Thymus (tissue), 11 donors: Measurements from ENCODE around the gene FBXO42. TPM values are rescaled to one million over a fixed set of nuclear protein-coding genes. Genes with fewer than 3 reads are reported as not detected.

ENCODE experiments used
- DNase-seq, 9 donors: peaks; one replicate each; pipeline ENCODE4 v3.0.0-alpha.2; 2013; ENCODE audit warnings: low spot score in 9 of 9, low read depth in 6 of 9, missing footprints in 1 of 9
- H3K27ac ChIP-seq, 2 donors: one replicate each; pipeline ENCODE4 v1.5.1; 2013; ENCODE audit warnings: control low read depth in 1 of 2, low read depth in 1 of 2, low read length in 1 of 2, mild to moderate bottlenecking in 1 of 2, moderate library complexity in 1 of 2
- H3K27me3 ChIP-seq, 2 donors: one replicate each; pipeline ENCODE4 v1.5.1; 2013; ENCODE audit warnings: low read length in 1 of 2; ENCODE audit not compliant: control insufficient read depth in 2 of 2, insufficient read depth in 1 of 2
- H3K36me3 ChIP-seq, 2 donors: one replicate each; pipeline ENCODE4 v1.5.1; 2013; ENCODE audit warnings: low read length in 1 of 2, mild to moderate bottlenecking in 1 of 2, moderate library complexity in 1 of 2; ENCODE audit not compliant: control insufficient read depth in 2 of 2, insufficient read depth in 2 of 2
- H3K4me1 ChIP-seq, 2 donors: one replicate each; pipeline ENCODE4 v1.5.1; 2013; ENCODE audit warnings: low read length in 2 of 2; ENCODE audit not compliant: control insufficient read depth in 2 of 2, insufficient read depth in 2 of 2
- H3K4me3 ChIP-seq, 2 donors: one replicate each; pipeline ENCODE4 v1.5.1; 2013; ENCODE audit warnings: low read length in 2 of 2, control low read depth in 1 of 2, mild to moderate bottlenecking in 1 of 2
- H3K9me3 ChIP-seq, 2 donors: one replicate each; pipeline ENCODE4 v1.5.1; 2013; ENCODE audit warnings: low read length in 1 of 2, mild to moderate bottlenecking in 1 of 2; ENCODE audit not compliant: control insufficient read depth in 2 of 2, insufficient read depth in 1 of 2
- WGBS: extraction: QIAGEN DNeasy Blood & Tissue Kit; methylation state at CpG from one replicate; pipeline ENCODE4 v1.1.7; 2013; 5-methylcytosine and 5-hydroxymethylcytosine counted together
- polyA plus RNA-seq: library from polyadenylated mRNA; stranded (reverse); fragments of 200-250 nt; gene quantifications from one replicate; pipeline ENCODE4 v1.2.3, GENCODE V29; 2013
- total RNA-seq: library from RNA; stranded (reverse); fragments of 120-200 nt; gene quantifications from one replicate; pipeline ENCODE4 v1.2.4, GENCODE V29; 2013
- donor health status: healthy.

The FBXO42 gene
- total and polyA plus RNA-seq, 2 donors: 12.4 to 20.8 TPM

DNA sequence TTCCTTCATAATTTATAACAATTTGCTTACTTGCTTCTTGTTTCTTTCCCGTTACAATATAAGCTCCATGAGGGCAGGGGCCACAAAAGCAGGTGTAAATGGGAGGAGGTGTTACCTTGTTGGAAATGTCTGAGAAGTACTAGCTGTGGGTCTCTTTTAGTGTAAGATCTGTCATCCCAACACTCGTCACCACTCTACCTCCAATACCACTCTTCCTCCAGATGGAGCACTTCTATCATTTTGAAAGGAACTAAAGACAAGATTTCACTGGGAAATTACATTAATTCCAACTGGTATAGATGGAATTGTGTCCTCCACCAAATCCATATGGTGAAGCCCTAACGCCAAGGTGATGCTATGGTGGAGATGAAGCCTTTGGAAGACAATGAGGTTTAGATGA lies 62.3 kb downstream of the FBXO42 start:
- no peak overlapping the region for H3K27ac ChIP-seq
- H3K4me3 ChIP-seq: no peak overlapping the region
- DNase-seq: no peak
- 98% methylated on average over 3 of the region's 3 CpGs for WGBS
- peaks cover 31 to 55% of the 10 kb centered on the region in 2 donors for H3K36me3 ChIP-seq
- no peaks in the 10 kb centered on the region for H3K27me3 ChIP-seq
- peaks cover 0 to 2% of the 10 kb centered on the region in 2 donors for H3K4me1 ChIP-seq
- no peaks in the 10 kb centered on the region for H3K9me3 ChIP-seq

DNA sequence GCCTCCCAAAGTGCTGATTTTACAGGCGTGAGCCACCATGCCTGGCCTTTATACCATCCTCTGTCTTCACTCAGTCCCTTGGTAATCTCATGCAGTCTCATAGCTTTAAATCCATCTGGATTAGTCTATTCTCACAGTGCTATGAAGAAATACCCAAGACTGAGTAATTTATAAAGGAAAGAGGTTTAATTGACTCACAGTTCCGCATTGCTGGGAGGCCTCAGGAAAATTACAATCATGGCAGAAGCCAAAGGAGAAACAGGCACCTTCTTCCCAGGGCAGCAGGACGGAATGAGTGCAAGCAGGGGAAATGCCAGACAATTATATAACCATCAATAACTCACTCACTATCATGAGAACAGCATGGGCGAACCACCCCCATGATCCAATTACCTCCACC lies 66.2 kb downstream of the FBXO42 start:
- Histone ChIP-seq H3K4me1 (no peaks in the 10 kb centered on the region), H3K4me3 (no peak overlapping the region), H3K9me3 (no peaks in the 10 kb centered on the region), H3K27me3 (no peaks in the 10 kb centered on the region), H3K27ac (no peak overlapping the region), H3K36me3 (peaks cover 21 to 36% of the 10 kb centered on the region in 2 donors)
- DNase-seq: no peak
- WGBS: 99% methylated on average over 4 of the region's 4 CpGs

DNA sequence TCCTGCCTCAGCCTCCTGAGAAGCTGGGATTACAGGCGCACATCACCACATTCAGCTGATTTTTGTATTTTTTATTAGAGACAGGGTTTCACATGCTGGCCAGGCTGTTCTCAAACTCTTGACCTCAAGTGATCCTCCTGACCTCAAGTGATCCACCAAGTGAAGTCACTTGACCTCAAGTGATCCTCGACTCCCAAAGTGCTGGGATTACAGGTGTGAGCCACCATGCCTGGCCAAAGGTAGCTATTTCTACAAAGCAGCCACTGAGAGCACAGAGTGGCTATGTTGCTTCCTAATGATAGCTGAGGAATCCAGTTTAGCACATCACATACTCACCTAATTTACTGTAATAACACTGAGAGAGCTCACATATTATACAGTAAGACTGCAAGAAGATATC lies 70.5 kb downstream of the FBXO42 start:
- Histone ChIP-seq H3K4me3 (no peak overlapping the region), H3K9me3 (no peaks in the 10 kb centered on the region), H3K27me3 (no peaks in the 10 kb centered on the region), H3K27ac (no peak overlapping the region), H3K4me1 (no peaks in the 10 kb centered on the region), H3K36me3 (peaks cover 9 to 10% of the 10 kb centered on the region in 2 donors)
- WGBS: 99% methylated on average over 2 of the region's 2 CpGs
- DNase-seq: no peak

DNA sequence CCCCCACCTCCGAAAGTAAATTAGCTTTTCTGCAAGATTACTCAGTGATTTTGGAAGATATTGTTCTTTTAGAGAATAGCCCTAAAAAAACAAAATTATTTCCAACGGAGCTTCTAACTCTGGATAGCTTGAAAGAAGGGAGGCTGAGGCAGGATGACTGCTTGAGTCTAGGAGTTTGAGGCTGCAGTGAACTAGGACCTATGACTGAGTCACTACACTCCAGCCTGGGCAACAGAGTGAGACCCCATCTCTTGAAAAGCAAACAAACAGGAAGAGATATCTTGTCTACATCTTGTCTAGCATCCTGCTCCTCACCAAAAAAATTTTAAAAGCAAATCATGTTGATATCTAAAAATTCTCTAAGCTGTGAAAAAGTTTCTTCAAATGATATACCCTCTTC lies 73.1 kb downstream of the FBXO42 start:
- Histone ChIP-seq H3K27me3 (no peaks in the 10 kb centered on the region), H3K4me1 (no peaks in the 10 kb centered on the region), H3K36me3 (peaks cover 3 to 5% of the 10 kb centered on the region in 2 donors), H3K27ac (no peak overlapping the region), H3K4me3 (no peak overlapping the region), H3K9me3 (no peaks in the 10 kb centered on the region)
- WGBS: 81% methylated on average over 2 of the region's 2 CpGs
- DNase-seq: no peak

DNA sequence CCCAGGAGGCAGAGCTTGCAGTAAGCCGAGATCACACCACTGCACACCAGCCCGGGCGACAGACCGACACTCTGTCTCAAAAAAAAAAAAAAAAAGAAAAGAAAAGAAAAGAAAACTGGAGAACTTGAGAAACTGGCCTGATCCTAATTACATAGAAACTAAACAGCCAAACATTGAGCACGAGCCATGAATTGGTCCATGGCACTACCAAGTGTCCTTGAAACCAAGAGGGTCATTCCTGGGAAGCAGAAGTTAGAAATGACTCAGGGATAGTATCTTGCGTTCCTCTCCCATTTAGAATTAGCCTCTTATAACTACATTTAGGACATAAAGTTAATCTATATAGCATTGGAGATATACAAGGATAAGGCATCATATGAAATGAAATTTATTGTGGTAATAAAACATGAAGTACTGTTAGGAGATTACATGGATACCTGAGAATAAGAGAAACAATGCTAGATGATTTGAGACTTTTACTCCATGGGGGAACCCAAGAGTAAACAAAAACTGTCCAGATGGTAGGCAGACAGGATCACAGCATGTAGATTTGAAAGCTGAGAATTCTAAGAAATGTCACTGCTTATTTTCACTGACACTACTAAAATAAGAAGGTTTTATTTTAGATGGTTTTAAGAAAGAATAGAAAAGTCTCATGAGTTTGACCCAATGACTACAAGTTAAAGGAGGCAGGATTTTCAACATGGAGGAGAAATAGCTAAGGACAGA lies 75.8 kb downstream of the FBXO42 start:
- Histone ChIP-seq H3K9me3 (no peaks in the 10 kb centered on the region), H3K4me3 (no peak overlapping the region), H3K36me3 (peaks cover 3 to 8% of the 10 kb centered on the region in 2 donors), H3K4me1 (no peaks in the 10 kb centered on the region), H3K27me3 (no peaks in the 10 kb centered on the region), H3K27ac (no peak overlapping the region)
- WGBS: 97% methylated on average over 6 of the region's 6 CpGs
- no peak for DNase-seq

DNA sequence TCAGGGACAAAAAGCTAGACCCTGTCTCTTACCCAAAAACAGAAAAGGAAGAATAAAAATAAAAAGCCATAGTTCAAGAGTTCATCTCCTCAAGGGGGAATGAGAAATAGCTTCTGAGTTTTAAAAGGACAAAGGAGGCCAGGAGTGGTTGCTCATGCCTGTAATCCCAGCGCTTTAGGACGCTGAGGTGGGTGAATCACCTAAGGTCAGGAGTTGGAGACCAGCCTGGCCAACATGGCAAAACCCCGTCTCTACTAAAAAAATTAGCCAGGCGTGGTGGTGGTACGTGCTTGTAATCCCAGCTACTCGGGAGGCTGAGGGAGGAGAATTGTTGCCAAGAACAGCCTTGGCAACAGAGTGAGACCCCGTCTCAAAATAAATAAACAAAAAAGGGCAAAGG lies 76.7 kb downstream of the FBXO42 start:
- no peak for DNase-seq
- no peaks in the 10 kb centered on the region for H3K4me1 ChIP-seq
- no peaks in the 10 kb centered on the region for H3K27me3 ChIP-seq
- H3K27ac ChIP-seq: no peak overlapping the region
- no peak overlapping the region for H3K4me3 ChIP-seq
- WGBS: 98% methylated on average over 7 of the region's 7 CpGs
- H3K9me3 ChIP-seq: no peaks in the 10 kb centered on the region
- H3K36me3 ChIP-seq: peaks cover 3 to 5% of the 10 kb centered on the region in 2 donors

DNA sequence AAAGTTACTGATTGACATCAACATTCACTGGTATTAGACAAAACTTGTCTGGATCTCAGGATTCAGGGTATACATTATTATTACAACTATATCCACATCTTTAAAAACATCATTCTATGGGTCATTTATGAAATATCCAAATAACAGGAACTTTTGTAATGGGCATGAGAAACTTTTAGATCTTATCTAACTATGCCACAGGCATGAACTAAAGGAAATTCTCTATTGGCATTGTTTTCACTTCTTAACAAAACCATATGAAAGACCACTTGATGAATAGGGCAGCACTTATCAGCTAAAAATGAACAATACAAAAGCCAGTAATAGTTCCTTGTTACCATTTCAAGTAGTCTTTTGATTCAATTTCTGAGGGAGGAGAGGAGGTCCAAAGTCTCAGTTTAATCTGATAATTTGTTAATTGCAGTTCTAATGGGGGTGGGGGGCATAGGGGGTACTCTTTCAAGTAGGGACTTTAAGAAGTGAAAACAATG lies 84.5 kb downstream of the FBXO42 start:
- DNase-seq: no peak
- Histone ChIP-seq H3K4me1 (no peaks in the 10 kb centered on the region), H3K9me3 (no peaks in the 10 kb centered on the region), H3K4me3 (no peak overlapping the region), H3K27ac (no peak overlapping the region), H3K36me3 (peaks cover 0 to 3% of the 10 kb centered on the region in 2 donors), H3K27me3 (no peaks in the 10 kb centered on the region)

DNA sequence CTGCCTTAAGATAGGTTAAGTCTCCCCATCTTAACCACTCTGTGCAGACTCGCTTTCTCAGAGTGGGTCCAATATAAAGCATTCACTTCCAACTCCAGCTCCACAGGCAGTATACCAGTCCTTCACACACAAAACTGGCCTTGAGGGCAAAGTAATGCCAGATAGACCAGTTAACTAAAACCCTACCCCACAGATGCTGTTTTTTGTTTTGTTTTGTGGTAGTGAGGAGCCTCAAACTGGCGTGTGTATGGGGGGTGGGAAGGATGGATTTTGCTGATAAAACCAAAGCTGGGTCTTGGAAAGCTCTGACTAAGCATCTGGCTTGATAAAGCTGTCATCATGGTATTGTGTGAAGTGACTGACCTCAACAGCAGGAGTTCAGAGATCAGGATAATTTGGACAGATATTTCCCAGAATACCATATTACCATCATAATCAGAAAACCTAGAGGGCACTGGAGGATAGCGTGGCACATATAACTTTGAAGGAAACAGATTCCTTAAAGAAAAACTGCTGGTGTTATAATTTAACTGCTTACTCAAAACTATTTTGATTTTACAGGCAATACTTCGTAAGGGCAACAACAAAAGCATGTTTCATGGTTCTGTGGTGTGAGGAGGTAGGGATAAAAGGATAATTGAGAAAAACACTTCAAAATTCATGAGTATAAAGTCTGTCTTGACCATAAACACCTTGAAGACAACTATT lies 85.7 kb downstream of the FBXO42 start:
- no peak for DNase-seq
- H3K27me3 ChIP-seq: no peaks in the 10 kb centered on the region
- H3K27ac ChIP-seq: no peak overlapping the region
- no peaks in the 10 kb centered on the region for H3K4me1 ChIP-seq
- 96% methylated on average over 4 of the region's 4 CpGs for WGBS
- peaks cover 3 to 5% of the 10 kb centered on the region in 2 donors for H3K36me3 ChIP-seq
- no peak overlapping the region for H3K4me3 ChIP-seq
- no peaks in the 10 kb centered on the region for H3K9me3 ChIP-seq

DNA sequence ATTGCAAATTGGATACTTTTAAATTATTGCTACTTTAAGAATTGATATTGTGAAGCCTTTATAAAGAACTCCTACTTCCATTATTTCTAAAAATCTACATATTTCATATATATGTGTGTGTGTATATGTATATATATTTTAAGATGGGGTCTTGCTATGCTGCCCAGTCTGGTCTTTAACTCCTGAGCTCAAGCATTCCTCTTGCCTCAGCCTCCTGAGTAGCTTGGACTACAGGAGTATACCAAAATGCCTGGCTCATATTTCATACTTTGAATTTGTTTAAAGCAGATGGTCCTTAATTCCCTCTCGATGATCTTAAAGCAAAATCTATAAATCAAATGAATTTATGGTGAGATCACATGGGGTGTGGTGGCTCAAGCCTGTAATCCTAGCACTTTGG lies 90.2 kb downstream of the FBXO42 start:
- Histone ChIP-seq H3K27ac (no peak overlapping the region), H3K4me1 (no peaks in the 10 kb centered on the region), H3K36me3 (peaks cover 2 to 8% of the 10 kb centered on the region in 2 donors), H3K27me3 (no peaks in the 10 kb centered on the region), H3K9me3 (no peaks in the 10 kb centered on the region), H3K4me3 (no peak overlapping the region)
- no peak for DNase-seq
- 96% methylated on average over 1 of the region's 1 CpG for WGBS
